ENCODE results near the gene CLUH. TPM values are rescaled to one million over a fixed set of nuclear protein-coding genes. Genes with fewer than 3 reads are reported as not detected.
A peak's percentile ranks its signal among the peaks of the same experiment; 100 is the strongest.
"Not testable (repeated sequence)": the region's sequence is repeated elsewhere in the genome, so short reads cannot be mapped to it uniquely, and the experiment has no call there.

CLUH gene
- total RNA-seq, 1 donor from 2014 or later: 58.1 TPM

DNA sequence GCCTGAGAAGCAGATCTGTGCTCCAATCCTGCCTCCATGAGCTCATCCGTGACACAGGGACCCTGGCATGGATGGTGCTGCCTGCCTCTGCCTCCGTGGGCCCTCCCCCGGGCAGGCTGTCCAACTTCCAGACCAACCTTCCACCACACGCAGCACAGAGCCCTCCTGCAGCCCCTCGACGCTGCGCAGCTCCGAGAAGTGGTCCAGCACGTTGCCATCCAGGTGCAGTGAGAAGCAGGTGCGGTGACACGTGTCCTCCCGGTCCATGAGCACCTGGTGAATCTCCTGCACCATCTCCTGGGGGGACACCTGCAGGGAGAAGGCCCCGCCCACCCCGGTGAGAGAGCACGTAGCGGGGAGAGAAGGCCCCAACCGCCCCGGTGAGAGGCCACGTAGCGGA is 8.4 kb downstream of the CLUH start:
- TF ChIP-seq, protein P1, sequence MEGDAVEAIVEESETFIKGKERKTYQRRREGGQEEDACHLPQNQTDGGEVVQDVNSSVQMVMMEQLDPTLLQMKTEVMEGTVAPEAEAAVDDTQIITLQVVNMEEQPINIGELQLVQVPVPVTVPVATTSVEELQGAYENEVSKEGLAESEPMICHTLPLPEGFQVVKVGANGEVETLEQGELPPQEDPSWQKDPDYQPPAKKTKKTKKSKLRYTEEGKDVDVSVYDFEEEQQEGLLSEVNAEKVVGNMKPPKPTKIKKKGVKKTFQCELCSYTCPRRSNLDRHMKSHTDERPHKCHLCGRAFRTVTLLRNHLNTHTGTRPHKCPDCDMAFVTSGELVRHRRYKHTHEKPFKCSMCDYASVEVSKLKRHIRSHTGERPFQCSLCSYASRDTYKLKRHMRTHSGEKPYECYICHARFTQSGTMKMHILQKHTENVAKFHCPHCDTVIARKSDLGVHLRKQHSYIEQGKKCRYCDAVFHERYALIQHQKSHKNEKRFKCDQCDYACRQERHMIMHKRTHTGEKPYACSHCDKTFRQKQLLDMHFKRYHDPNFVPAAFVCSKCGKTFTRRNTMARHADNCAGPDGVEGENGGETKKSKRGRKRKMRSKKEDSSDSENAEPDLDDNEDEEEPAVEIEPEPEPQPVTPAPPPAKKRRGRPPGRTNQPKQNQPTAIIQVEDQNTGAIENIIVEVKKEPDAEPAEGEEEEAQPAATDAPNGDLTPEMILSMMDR (IDR thresholded peaks at IDR 0.05): no peak
- no peak overlapping the region for H3K27ac ChIP-seq
- no peak for DNase-seq (ENCODE audit: low spot score in 2 of 2)

DNA sequence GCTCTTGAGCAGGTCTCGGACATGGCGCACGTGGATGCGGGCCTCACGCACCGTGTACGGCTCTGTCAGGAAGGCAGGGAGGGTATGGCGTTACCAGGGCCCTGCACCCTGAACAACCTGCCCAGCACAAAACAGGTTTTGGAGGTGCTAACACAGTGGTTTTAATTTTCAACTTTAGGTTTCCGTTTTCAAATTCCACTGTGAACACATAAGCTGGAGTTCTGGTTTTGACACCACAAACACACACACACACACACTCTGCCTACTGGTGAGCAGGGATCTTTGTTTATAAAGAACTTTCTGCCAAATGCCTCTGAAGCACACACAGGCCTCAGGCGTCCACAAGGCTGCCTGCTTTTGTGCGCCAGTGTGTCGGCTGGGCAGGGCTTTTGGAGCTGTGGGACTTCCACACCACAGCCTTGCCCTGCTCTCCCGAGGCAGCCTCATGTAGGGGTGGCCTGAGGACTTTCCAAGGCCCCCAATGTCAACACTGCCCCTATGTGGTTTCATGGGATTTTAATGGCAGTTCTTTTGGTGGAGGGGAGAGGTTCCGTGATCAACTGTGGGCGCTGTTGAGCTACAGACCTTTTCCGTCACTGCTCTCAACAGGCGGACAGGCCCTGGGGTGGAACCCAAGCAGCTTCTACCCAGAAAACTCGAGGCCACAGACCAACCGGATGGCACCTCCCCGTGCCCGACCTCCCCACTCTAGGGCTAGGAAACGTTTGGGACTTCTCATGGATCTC is 9.4 kb downstream of the CLUH start:
- TF ChIP-seq, protein P1 (IDR thresholded peaks at IDR 0.05): no peak
- no peaks in the 10 kb centered on the region for H3K27me3 ChIP-seq
- H3K4me1 ChIP-seq: peaks cover 0 to 3% of the 10 kb centered on the region in 2 donors
- H3K27ac ChIP-seq: no peak overlapping the region
- H3K9me3 ChIP-seq: no peaks in the 10 kb centered on the region
- H3K4me3 ChIP-seq: no peak overlapping the region
- peaks cover 57 to 72% of the 10 kb centered on the region in 2 donors for H3K36me3 ChIP-seq
- intact Hi-C loops (cut with DNase I): no loop called here
- DNase-seq (ENCODE audit: low spot score in 2 of 2): peak in 1 of 2 donors; percentile 49

More for the DNA sequence above, 8.4 kb downstream of the CLUH start:
- H3K9me3 ChIP-seq: no peaks in the 10 kb centered on the region
- H3K4me3 ChIP-seq: no peak overlapping the region
- H3K27me3 ChIP-seq: no peaks in the 10 kb centered on the region
- peaks cover 10 to 13% of the 10 kb centered on the region in 2 donors for H3K4me1 ChIP-seq
- intact Hi-C loops (cut with DNase I): no loop called here
- H3K36me3 ChIP-seq: peaks cover 46 to 62% of the 10 kb centered on the region in 2 donors

DNA sequence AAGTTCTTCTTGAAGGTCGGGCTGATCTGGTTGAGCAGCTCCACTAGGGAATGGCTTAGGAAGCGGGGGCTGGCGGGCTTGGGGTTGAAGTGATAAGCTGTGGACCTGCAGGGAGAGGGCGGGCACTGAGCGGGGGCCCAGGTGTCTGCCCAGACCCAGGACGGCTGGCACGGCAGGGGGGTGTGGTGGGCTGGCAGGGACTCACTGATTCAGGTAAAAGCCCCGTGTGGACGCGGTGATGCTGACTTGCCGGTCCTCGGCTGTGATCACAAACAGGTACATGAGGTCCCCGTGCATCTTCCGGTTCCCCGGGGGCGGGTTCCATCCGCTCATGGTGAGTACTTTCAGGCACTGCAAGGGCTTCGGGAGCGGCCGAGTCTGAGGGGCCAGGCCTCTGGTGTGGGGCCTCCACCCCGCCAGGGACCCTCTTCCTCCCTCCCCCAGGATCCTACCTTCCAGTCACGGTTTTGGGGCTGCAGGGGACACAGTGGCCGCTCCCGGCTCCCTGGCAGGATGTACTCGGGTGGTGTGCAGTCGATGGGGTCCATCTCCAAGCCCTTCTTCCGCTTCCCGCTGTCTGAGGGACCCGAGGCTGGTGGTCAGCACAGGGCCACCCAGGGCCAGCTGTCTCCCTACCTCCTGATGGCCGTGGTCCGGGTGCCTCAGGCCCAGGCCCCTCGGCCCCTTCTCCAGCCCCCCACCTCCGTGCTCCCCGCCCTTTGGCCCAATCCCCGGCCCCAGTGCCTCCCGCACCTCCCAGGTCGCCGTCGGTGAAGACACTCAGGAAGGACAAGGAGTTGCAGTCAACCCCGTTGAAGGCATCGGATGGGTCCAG is 10.2 kb downstream of the CLUH start:
- DNase-seq (ENCODE audit: low spot score in 2 of 2): peak in 1 of 2 donors; percentile 64
- no peak overlapping the region for H3K27ac ChIP-seq
- TF ChIP-seq, protein P1 (IDR thresholded peaks at IDR 0.05): no peak
- H3K27me3 ChIP-seq: no peaks in the 10 kb centered on the region
- intact Hi-C loops (cut with DNase I): no loop called here
- H3K4me1 ChIP-seq: no peaks in the 10 kb centered on the region
- no peaks in the 10 kb centered on the region for H3K9me3 ChIP-seq
- H3K36me3 ChIP-seq: peaks cover 62 to 80% of the 10 kb centered on the region in 2 donors
- H3K4me3 ChIP-seq: no peak overlapping the region

DNA sequence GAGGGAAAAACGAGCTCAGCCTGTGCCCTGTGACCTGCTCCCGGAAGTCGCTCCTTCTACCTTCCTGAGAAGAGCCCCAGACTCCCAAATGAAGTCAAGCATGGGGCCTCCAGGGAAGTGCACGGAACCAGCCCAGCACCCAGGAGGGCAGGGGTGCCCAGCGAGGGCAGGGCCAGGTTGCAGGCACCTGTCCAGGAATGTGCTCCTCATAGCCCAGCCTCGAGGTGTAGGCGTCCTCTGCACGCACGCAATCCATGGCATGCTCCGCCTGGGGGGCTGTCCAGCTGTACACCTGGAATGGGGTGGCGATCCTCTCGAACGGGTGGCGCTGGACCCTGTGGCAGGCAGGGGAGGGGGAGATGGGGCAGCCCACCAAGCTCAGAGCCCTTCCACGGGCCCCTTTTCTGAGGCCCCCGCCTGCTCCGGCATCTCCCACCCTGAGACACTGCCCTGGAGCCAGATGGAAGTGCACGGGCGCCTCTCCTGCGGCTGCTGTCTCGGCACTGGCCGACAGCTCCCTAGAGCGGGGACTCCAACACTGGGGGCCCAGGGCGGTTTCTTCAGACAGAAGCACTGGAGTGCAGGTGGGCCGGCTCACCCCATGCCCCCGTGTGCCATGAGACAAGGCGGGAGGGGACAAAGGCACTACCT is 10.9 kb downstream of the CLUH start:
- Histone ChIP-seq H3K9me3 (no peaks in the 10 kb centered on the region), H3K4me1 (no peaks in the 10 kb centered on the region), H3K36me3 (peaks cover 70 to 87% of the 10 kb centered on the region in 2 donors), H3K4me3 (no peak overlapping the region), H3K27me3 (no peaks in the 10 kb centered on the region), H3K27ac (no peak overlapping the region)
- peak in 1 of 2 donors; percentile 56 for DNase-seq (ENCODE audit: low spot score in 2 of 2)
- intact Hi-C loops (cut with DNase I): no loop called here
- TF ChIP-seq, protein P1 (IDR thresholded peaks at IDR 0.05): no peak

DNA sequence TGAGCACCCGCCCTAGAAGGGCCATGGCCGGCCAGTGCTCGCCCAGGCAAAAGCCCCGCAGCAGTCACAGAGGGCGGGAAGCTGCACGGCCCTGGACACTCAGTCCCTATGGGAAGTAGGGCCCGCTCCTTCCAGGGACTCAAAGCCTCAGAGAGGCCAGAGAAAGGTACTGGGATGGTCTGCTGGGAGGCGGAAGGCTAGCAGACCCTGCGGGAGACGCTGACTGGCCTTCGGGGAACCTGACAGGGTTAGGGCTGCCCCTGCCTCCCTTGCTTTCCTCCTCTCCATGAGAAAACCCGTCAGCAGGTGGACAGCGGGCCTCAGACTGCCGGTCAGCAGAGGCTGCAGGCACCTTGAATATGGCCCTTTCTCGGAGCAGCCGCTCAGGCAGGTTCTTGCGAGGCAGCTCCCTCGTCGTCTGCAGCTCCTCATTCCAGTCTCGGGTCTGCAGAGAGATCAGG is 11.5 kb downstream of the CLUH start:
- TF ChIP-seq, protein P1 (IDR thresholded peaks at IDR 0.05): no peak
- intact Hi-C loops (cut with DNase I): no loop called here

DNA sequence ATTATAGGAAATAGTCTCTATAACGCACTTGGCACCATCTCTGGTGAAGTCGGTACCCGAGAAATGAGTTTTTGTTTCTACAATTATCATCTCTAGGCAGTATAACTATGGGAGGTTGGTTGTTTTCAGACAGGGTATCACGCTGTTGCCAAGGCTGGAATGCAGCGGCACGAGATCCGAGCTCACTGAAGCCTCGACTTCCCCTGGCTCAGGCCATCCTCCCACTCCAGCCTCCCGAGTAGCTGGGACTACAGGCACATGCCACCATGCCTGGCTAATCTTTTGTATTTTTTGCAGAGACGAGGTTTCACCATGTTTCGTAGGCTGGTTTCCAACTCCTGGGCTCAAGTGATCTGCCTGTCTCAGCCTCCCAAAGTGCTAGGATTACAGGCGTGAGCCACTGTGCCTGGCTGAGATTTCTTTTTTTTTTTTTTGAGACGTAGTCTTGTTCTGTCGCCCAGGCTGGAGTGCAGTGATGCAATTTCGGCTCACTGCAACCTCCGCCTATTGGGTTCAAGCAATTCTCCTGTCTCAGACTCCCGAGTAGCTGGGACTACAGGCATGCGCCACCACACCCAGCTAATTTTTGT is 12.3 kb downstream of the CLUH start:
- H3K27ac ChIP-seq; H3K4me3 ChIP-seq; H3K9me3 ChIP-seq; intact Hi-C loops (cut with DNase I); H3K27me3 ChIP-seq; H3K4me1 ChIP-seq; DNase-seq (ENCODE audit: low spot score in 2 of 2): not testable (repeated sequence)
- H3K36me3 ChIP-seq: peaks cover 80 to 98% of the 10 kb centered on the region in 2 donors

More for the DNA sequence above, 11.5 kb downstream of the CLUH start:
- Histone ChIP-seq H3K27ac (no peak overlapping the region), H3K4me1 (no peaks in the 10 kb centered on the region), H3K27me3 (no peaks in the 10 kb centered on the region), H3K4me3 (no peak overlapping the region), H3K9me3 (no peaks in the 10 kb centered on the region), H3K36me3 (peaks cover 75 to 93% of the 10 kb centered on the region in 2 donors)
- no peak for DNase-seq (ENCODE audit: low spot score in 2 of 2)

Measured in ascending aorta (tissue), 2 donors.